Right lobe of liver (tissue), 4 donors: ENCODE measurements around the gene DLST.

ENCODE experiments used
- CTCF ChIP-seq, 4 donors: fragments of 200-600 bp in 3 of 4; fragments of 450-650 bp in 1 of 4; IDR thresholded peaks; one replicate each; pipeline versions ENCODE4 v1.5.1 to v1.8.0; 2016 to 2022; ENCODE audit warnings: antibody characterized with exemption in 4 of 4, mild to moderate bottlenecking in 2 of 4
- POLR2A ChIP-seq: fragments of 450-650 bp; IDR thresholded peaks from one replicate; pipeline ENCODE4 v1.6.1; 2017; ENCODE audit warnings: antibody characterized with exemption, mild to moderate bottlenecking
- donor health status: DM: no; HTN: no; CAD: no.
- donor health status: DM: no; HTN: no; CAD: no.
- donor health status: DM: no; HTN: yes; CAD: no.

GRCh38 chr14:74864198-74864597 lies 17.5 kb upstream of the DLST start:
- no peak for TF ChIP-seq CTCF (IDR thresholded peaks at IDR 0.05)
- TF ChIP-seq POLR2A = no peak
